GM10266 (cell line): ENCODE data around the gene DPYSL4.
A peak's percentile ranks its signal among the peaks of the same experiment; 100 is the strongest.
"Not testable (repeated sequence)": the region's sequence is repeated elsewhere in the genome, so short reads cannot be mapped to it uniquely, and the experiment has no call there.

Source experiments
- DNase-seq: peaks from one replicate; pipeline ENCODE4 v3.0.0; 2012; ENCODE audit errors: extremely low spot score
- TF ChIP-seq, protein P1 (sequence below): IDR thresholded peaks from 2 replicates; pipeline ENCODE4 v1.5.1; 2012; ENCODE audit warnings: mild to moderate bottlenecking, low read depth; ENCODE audit not compliant: control insufficient read depth, insufficient read depth; ENCODE audit errors: missing control alignments

Gene DPYSL4

DNA sequence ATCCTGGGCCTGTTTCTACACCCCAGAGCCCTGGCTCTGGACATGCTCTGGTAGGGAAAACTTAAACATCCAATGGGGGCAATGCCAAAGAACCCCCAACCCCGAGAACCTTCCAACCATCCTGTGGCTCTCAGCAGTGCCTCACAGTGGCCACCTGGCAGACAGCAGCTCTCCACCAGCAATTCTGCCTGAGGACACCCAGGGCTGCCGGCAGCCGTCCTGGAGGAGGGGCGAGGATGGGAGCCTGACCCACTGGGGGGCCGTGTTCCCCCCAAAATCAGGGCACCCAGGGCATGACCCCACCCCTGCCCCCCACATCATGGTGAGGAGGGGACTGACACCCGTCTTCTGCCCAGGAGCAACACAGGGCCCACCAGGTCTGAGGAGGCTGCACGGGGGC, 32.7 kb downstream of the DPYSL4 start:
- DNase-seq = no peak
- TF ChIP-seq, protein P1, sequence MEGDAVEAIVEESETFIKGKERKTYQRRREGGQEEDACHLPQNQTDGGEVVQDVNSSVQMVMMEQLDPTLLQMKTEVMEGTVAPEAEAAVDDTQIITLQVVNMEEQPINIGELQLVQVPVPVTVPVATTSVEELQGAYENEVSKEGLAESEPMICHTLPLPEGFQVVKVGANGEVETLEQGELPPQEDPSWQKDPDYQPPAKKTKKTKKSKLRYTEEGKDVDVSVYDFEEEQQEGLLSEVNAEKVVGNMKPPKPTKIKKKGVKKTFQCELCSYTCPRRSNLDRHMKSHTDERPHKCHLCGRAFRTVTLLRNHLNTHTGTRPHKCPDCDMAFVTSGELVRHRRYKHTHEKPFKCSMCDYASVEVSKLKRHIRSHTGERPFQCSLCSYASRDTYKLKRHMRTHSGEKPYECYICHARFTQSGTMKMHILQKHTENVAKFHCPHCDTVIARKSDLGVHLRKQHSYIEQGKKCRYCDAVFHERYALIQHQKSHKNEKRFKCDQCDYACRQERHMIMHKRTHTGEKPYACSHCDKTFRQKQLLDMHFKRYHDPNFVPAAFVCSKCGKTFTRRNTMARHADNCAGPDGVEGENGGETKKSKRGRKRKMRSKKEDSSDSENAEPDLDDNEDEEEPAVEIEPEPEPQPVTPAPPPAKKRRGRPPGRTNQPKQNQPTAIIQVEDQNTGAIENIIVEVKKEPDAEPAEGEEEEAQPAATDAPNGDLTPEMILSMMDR = no peak

DNA sequence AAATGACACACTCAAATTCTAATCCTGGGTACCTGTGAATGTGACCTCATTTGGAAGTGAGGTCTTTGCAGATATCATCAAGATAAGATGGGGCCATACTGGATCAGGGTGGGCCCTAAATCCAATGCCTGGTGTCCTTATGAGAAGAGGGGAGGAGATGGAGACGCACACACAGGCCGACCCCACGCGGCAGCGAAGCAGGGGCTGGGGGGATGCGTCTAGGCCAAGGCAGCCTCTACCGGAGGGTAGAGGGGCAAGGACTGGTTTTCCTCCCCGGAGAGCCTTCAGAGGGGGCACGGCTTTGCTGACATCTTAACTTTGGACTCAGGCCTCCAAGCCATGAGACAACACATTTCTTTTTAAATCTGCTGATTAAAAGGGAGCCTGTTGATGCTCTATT, 33.3 kb downstream of the DPYSL4 start:
- DNase-seq = no peak
- TF ChIP-seq, protein P1 = no peak

DNA sequence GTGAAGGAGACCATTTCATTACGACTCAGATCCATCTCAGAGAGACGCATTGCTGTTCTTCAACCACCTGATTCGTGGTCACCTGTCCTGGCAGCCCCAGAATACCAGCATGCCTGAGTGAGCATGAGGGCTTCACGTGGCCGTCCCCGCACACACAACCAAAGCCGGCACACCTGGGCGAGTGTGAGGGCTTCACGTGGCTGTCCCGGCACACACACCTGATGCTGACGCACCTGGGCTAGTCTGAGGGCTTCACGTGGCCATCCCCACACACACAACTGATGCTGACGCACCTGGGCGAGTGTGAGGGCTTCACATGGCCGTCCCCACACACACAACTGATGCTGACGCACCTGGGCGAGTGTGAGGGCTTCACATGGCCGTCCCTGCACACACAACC, 34.2 kb downstream of the DPYSL4 start:
- not testable (repeated sequence) for DNase-seq

DNA sequence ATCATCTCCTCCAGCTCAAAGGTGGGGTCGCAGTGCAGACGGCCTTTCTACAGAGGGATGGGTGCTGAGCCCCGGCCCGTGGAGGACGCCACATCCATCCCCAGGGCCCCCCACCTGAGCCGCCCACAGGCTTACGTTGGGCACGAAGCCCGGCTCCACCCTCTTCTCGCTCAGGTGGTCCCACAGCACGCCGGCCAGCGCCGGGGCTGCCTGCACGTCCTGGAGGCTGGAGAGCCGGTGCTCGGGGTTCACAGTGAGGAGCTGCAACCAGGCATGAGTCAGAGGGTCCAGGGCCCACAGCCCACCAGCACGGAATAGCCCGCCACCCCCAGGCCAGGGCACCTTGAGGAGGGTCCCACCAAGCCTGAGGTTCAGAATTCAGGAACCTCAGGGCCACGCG, 36.0 kb downstream of the DPYSL4 start:
- TF ChIP-seq, protein P1 = no peak
- DNase-seq = no peak

DNA sequence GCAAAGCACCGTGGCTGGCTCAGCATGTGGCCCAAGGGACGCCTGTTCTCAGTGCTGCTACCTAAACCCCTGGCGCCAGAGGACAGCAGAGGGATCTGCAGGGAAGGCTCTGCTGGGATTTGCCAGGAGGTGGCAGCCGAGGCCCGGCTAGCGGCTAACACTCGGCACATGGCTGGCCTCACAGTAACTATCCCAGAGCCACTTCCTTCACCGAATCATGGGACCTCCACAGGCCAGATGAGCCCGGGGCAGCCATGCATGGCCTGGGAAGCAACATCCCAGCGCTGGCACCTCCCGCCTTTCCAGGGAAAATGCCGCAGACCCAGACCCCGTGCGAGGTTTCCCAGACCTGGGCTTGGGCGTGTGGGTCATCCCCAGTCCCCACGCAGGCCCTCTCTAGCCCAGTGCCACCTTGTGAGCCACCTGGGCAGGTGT, 36.4 kb downstream of the DPYSL4 start:
- TF ChIP-seq, protein P1 = peak; percentile 77
- peak; percentile 88 for DNase-seq

DNA sequence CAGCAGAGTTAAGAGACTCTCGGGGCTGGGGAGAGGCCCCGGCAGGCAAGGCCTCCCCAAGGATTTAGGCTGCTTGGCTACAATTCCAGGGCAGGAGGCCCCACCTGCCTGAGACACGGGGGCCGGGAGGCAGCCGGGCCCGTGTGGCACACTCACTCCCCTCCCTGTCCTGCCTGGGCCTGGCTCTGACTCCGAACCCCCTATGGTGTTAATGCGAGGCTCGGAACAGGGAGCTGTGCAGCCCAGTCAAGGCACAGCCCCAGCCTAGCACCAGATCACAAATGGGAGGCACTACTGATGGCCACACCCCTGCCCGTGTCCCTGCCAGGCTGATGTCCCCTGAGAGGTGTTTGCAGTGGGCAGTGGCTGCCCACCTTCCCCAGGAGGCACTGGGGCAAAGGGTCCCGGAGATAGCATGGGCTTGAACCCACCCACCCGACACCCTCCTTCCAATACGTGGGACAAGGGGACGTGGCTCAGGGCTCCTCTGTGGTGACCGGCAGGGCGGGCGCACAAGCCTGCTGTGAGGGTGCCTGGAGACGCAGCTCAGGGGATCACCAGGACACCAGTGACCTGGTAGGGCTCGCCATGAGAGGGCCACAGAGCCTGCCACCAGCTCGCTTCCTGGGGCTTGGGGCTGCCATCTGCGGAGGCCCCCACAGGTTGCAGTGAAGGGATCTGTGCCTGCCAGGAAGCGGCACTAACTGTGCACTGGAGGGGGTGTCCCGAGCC, 37.0 kb downstream of the DPYSL4 start:
- TF ChIP-seq, protein P1 = no peak
- DNase-seq = no peak

DNA sequence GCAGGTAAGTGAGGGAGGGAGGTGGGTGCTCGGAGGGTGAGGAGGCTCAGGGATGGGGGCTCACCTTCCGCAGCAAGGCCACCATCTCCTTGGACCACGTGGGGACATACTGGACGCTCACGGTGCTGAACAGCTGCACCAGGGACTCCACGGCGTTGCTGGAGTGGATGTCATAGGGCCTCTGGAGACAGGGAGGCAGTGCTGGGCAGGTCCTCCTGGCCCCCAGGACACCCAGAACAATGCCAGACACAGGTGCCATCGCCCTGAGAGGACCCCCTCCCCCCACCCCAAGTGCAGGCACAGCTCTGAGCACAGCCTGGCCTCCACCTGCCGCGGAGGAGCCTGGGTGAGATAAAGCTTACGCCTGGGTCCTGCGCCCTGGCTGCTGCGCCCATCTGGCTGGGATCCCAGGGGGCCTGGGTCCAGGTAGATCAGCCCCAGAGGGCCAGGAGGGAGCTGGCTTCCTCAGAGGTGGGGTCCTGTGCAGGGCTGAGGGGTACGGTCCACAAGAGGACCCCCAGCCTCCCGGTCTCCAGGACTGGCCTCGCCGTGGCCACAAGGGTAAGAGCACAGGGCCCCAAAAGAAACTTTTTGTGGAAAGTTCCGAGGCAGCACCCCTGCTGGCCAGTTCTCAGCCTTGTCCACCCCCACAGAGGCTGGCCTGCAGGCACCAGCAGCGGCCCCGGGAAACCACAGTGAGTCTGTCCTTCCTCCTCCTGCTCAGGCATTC, 37.8 kb downstream of the DPYSL4 start:
- DNase-seq = no peak
- TF ChIP-seq, protein P1 = no peak
